GM21576 (cell line): ENCODE measurements around the gene STEEP1.

Source experiments
- ATAC-seq: cut with Tn5 transposase; IDR thresholded peaks from one replicate; pipeline ENCODE4 v1.9.1; 2021; ENCODE audit warnings: mild to moderate bottlenecking, moderate library complexity; ENCODE audit not compliant: unreplicated experiment

Gene STEEP1

DNA sequence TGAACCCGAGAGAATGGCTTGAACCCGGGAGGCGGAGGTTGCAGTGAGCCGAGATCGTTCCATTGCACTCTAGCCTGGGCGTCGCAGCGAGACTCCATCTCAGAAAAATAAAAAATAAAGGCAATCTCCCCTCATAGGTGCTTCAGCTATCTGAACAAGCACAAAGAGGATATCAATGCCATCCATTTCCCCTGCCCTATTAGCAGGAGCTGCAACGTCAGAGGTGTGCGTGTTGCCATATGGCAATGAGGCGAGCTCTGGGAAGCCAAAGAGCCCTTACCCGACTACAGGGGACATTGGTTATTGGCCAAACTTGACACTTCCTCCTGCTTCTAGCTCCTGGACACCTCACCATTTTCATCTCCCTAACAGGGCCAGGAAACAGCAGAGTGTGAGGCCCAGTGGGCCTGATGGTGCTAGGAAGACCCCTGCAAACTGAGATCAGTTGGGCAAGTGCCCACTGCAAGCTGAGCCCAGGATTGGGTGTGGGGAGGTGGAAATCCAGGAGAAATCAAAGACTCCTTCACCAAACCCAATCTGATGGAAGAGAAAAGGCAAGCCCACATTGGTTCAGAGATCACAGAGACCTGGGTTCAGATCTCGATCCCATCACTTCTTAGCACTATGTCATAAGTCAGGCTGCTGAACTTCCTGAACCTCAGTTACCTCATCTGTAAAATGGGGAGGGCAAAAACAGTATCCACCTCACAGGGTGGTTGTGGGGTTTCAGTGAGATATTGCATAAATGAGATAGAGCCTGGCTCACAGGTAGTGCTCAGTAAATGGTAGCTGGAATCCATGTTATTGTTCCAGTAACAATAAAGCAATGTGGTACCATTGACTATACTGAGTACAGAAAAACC, 75.8 kb downstream of the STEEP1 start:
- ATAC-seq, result no peak

DNA sequence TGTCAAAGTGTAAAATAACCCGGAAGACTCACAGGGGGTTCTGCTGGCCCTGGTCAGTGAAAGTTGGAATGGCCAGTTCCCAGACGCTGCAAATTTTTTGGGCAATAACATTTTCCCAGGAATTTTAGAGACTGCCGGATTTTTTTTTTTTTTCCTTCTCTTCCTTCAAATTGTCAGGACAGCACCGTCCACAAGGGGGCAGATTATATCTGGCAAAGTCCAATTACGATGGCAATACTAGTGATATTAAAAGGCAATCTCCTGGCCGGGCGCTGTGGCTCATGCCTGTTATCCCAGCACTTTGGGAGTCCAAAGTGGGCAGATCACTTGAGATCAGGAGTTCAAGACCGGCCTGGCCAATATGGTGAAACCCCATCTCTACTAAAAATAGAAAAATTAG, 76.5 kb downstream of the STEEP1 start:
- ATAC-seq, result no peak
